HG03139 (cell line): ENCODE data around the gene AFF3.
A peak's percentile ranks its signal among the peaks of the same experiment; 100 is the strongest.
"Not testable (repeated sequence)": the region's sequence is repeated elsewhere in the genome, so short reads cannot be mapped to it uniquely, and the experiment has no call there.

Source experiments
- ATAC-seq: cut with Tn5 transposase; IDR thresholded peaks from one replicate; pipeline ENCODE4 v1.9.1; 2021; ENCODE audit not compliant: unreplicated experiment

Gene AFF3

DNA sequence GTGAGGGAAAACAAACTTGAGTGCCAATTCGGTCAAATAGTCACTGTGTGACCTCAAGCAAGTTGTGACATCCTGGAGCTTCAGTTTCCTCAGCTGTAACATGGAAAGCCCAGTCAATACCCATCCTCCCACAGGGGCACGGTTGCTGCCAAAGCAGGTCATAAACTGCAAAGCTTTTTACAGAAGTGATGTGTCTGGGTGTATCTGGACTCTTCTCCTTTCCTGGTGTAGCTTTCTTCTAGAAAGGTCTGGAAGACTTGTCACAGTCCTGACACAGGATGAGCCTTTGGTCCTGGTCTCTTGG lies 4.2 kb upstream of the AFF3 start:
- ATAC-seq, result no peak

DNA sequence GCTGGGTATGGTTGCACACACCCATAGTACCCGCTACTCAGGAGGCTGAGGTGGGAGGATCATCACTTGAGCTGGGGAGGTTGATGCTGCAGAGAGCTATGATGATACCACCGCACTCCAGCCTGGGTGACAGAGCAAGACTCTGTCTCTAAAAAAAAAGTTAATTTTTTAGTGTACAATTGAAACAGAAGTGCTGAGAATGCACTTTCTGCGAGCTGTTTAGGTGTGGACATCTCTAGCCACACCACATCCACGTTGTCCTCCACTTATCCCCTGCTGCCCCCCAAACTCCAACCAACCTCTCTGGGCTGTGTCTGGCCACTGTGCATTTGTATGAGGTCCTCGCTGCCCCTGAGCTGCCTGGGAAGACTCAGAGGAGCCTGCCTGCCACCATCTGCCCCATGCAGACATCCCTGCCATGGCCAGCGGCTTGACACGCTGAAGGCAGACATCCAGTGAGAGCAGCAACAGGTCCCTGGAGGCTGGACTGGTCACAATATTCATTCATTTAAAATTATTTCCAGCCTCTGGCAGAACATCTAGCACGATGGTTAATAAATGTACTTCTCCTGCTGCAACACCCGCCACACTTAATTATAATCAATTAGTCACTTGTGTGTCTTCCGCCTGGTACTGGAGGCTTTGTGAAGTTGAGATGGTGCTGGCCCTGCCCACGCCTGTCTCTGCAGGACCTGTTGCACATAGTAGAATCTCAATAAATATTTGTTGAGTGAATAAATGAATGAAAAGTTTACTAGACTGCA lies 3.7 kb upstream of the AFF3 start:
- ATAC-seq, result no peak

DNA sequence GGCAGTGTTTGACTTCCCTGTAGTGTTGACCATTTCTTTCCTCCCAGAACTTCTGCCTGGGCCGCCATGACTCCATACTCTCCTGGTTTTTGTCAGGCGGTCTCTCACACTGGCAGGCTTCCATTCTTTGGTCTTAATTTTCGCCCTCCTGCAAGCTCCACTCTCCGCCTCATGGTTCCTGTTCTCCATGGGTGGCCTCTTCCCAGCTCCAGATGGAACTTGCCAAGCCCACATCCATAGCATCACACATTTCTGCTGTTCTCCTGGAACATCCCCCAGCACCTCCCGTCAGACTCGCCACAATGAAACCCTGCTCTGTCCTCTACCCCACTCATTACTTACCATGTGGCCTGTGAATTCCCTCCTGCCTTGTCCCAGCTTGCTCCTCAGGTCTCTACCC lies 896 bp upstream of the AFF3 start:
- no peak for ATAC-seq

DNA sequence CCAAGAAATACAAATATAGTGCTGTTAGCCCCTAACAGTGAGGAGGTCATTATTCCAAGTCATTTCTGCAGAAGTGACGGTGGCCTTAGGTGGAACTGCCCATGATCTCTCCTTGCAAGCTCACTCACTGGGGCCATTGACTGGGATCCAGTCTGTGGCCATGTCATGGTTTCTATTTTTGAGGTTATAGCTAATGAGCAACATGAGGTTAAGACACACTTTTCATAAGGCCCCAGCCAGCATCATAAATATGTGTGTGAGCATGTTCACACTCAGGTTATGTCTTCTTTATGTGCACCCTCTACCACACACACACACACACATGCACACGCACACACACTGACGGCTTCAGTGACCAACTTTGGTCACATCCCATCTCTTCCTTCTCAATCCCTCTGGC lies 484 bp downstream of the AFF3 start:
- no peak for ATAC-seq

DNA sequence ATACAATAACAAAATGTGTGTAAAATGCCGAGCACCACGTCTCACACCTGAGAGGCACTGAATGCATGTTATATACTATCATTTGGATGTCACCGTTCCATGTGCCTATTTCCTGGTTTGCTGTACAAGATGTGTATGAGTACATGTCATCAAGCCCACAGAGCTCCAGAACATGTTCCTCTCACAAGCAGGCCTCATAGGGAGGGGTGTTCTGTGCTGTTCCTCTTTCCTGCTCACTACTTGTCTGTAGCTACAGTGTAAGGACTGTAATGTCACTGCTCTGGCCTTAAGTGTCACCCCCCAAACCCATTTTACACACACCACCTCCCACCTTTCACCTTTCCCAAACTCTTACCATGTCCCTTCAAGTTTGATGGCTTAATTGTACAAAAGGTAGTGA lies 1.8 kb downstream of the AFF3 start:
- ATAC-seq, result no peak

DNA sequence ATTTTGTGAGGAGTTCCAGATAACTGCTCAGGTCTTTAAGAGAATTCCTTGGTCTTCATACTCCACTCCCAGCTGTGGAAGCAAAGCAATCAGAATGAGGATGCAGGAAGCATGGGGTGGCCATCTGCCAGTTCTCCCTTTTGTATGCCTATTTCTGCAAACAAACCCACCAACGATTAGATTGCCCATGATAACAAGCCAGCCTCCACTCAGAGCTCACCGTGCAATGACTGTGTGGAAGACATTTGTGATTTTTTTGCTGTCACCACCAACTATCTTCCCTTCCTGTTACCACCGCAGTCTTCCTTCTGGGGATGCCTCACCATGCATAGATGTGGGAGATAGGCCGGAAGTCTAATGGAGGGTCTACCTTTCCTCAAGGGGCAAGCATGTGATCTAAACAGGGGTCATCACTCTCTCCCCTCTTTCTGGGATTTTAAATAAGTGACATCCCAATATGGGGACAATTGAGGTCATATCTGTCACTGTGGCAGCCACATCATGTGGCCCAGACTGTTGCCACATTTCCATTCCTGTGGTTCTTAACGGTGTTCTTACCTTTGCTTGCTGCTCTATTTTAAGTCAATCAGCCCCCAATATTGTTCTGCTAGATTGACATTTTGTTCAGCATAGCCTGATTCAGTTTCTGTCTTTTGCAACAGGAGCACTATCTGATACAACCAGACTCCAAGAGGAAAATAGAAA lies 4.4 kb downstream of the AFF3 start:
- no peak for ATAC-seq

DNA sequence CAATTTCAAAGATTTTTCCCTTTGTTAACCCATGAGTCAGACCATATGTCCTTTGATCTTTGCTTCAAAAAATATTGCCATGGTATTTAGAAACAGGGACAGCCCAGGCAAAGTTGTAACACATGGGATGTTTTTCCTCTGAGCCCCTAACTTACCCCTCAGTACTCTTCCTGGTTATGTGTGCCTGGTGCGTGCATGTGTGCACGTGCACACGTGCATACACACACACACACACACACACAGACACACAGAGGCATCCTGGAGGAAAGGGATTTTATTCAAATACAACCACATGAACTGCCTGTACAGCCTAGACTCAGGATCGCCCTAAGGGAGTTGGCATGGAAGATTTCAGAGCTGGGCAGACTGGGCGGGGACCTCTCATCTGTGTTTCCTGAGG lies 5.1 kb downstream of the AFF3 start:
- no peak for ATAC-seq

DNA sequence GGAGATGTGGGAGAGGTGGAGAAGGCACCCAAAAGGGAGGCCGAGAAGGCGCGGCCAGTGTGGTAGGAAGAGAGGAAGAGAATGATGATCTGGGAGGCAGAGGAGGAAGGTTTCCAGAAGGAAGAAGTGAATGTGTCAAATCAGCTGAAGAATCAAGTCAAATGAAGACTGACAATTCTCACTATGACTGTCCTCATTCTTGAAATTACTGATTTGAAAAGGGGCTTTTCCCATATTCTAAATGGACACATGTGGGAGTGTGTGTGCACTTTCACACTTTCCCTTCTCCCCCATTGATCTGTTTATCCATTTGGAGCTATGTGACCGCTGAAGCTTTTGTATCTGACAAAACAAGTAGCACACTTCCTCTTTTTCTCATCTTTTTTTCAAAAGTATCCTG lies 6.1 kb downstream of the AFF3 start:
- no peak for ATAC-seq

DNA sequence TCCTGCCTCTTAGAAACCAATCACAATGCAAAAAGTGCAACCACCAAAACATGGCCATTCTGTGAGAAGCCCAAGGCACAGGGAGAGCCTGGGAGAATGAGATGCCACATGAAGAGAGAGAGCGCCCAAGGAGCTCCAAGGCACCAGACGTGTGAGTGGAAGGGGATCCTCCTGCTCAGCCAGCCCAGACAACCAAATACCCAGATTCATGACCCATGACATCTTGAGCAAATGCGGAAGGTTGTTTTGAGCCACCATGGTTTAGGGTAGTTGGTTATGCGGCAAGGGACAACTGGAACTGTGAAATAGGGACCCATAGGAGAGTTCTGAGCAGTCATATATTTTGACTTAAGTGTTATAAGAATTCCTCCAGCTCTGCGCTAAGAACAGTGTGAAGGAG lies 7.0 kb downstream of the AFF3 start:
- no peak for ATAC-seq

DNA sequence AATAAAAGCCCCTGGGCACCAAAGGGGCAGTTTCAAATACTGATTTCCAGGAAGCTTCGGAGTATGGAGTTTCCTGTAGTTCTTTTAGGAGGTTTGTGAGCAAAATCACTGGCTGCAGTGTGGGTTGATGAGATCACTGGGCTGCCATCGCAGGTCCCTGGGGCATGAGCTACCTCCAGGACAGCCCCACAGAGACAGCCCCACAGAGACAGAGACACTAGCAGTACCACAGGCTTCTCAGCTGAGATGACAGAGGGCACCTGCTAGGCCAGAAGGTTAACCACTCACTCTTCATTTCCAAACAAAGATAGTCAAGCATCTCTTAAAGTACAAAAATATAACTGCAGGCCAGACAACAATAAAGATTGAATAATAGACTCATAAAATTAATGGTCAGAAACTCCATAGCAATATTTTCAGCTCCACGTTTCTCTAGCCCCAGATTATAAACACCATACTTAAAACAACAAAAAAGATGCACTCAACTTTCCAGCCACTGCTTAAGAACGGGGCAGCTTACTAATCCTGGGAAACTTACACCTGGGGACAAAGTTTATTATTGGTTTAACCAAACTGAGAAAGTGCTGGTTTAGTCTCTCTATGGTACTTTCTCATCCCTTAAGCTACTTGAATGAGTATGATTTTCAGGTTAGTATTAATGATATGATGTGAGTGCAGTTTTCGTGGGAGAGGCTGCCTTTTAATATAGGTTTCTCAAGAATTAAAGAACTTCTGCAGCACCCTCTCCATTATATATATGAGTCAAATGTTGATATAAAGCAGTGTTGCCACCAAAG lies 11.6 kb downstream of the AFF3 start:
- no peak for ATAC-seq

DNA sequence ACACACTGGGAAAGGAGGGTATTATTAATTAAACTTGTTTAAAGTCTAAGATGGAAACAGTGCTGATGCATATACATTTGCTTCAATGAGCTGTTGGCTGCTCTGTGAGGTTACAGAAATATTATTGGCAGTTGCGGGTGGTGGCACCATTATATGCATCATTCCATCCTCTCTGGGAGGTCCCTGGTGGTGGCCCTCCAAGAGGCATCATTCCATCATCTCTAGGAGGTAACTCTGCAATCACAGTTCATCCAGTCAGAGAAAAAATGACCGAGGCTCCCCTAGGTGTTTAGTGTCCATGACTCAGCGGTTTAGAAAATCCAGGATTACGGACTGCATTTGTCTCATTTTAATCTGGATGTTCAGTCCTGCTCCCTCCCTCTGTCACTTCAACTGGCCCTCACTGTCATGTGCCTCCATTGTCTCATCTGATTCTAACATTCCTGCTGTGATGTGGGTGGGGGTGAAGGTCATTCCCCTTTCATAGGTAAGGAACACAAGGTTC lies 15.4 kb downstream of the AFF3 start:
- no peak for ATAC-seq

DNA sequence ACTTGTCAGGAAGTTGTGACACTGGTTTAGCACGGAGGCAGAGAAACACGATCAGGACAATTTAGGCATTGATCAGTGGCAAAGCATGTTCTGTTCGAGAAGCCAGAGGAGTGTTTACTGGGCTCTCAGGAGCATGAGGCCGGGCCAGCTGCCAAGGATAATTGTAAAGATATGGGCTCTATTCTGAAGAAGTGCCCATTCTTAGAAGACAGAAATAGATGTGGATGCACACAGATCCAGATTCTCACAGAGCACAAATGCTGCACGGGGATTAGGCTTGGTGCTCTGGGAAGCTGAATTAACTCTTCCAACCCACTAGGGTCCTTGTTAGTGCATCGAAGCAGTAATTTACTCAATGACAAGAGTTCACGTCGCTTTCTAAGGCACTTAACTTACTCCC lies 16.2 kb downstream of the AFF3 start:
- ATAC-seq, result no peak

DNA sequence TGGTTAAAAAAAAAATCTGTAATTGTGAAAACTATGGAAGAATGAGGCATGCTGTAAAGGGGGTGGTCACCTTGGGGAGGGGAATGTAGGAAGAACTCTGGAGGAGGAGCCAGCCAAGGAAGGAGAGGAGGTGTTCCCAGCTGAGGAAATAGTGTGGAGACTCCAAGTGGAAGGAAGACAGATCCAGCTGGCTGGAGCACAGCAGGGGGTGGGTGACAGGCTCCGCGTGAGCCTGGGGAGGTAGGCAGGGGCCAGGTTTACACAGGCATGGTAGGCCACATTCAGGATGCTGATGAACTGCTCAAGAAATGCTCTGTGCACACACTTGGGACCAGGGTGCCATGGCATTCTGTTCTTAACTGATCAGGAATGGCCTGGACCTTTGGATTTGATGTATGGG lies 16.8 kb downstream of the AFF3 start:
- no peak for ATAC-seq

DNA sequence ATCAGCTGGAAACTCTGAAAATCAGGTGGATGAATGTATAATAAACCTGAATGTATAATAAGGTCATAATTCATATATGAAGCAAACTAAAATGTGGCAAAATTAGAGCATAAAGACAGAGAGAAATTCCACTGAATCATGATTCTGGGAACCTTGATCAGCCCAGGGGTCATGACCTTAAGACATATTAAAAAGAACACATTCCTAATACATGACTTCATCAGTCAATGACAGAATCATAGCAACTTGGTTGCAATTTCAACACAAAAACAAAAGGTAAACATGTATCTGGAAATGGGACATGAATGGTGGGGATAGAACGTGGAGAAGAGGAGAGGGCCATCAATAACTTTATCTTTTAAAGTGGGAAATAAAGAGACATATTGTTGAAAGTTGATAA lies 17.6 kb downstream of the AFF3 start:
- ATAC-seq, result no peak

DNA sequence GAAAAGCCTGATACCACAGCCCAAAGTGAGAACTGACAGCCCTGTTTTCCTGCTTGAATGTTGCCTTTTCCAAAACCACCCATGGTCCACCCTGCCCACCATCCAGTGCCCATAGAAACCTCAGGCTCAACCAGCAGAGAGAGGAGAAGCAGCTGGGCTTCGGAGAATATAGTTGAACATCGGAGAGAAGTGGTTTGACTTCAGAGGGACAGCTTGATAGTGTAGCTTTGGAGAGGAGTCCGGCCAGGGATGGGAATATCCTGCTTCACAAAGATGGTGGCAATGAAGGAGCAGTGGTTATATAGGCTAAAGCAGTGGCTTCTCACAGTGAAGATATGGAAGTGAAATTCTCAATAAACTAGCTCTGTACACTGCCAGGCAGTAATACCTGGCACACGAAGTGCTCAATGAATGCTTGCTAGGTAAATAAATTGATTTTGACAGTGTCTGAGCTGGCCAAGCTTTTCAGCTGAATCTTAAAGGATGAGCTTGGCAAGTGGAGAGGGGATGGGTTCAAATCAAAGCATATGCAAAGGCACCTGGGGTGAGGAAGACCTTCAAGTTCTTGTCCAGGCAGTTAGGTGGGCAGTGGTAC lies 21.2 kb downstream of the AFF3 start:
- ATAC-seq, result no peak

DNA sequence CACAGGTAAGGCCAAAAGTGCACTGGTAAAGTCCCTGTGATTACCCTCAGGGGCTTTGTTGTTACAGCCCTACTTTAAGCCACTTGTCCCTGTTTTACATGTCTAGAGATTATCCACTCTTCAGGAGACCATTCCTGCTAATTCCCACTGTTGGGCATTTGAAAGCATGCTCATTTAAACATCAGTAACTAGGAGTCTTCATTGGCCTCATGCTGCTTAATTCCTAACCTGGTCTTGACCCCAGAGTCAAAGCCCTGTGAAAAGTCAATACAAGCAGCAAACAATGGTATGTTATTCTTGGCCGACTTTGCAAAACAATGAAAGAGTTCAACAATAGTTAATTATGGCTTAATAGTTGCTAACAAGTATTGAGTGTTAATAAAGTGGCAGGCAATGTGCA lies 23.2 kb downstream of the AFF3 start:
- ATAC-seq, result no peak

DNA sequence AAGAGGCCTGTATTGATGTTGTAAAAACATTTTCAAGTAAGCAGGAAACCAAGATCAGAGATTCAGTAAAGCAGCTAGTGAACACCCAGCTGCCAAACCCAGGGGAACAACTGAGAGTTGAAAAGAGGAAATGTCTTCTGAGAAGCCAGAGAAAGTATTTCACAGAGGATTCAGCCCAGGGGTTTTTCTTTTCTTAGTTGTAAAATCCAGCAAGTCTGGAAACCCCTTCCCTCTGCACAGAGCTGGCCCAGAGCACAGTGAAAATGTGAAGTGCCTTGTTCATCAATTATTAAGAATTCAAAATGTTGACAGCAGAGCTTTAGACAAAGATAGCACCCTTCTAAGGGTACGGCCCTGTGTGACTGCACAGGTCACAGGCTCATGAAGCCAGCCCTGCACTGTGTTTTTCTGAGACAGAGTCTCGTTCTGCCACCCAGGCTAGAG lies 28.4 kb downstream of the AFF3 start:
- peak; percentile 69 for ATAC-seq

DNA sequence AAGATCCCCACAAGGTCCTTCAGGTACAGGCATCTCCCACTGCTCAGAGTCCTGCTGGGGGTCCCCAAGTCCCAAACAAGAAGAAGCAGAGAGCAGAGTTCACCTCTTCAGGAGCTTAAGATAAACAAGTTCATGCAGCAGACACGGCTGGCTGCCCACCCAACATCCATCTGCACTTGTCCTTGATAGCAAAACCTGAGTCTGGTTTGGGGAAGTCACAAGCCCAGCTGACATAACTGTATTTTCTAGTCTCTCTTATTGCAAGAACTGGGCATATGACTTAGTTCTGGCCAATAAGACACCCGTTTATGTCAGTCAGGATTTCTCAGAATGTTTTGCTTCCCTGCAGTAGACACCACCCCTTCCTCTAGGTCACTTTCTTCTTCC lies 31.8 kb downstream of the AFF3 start:
- ATAC-seq, result no peak

DNA sequence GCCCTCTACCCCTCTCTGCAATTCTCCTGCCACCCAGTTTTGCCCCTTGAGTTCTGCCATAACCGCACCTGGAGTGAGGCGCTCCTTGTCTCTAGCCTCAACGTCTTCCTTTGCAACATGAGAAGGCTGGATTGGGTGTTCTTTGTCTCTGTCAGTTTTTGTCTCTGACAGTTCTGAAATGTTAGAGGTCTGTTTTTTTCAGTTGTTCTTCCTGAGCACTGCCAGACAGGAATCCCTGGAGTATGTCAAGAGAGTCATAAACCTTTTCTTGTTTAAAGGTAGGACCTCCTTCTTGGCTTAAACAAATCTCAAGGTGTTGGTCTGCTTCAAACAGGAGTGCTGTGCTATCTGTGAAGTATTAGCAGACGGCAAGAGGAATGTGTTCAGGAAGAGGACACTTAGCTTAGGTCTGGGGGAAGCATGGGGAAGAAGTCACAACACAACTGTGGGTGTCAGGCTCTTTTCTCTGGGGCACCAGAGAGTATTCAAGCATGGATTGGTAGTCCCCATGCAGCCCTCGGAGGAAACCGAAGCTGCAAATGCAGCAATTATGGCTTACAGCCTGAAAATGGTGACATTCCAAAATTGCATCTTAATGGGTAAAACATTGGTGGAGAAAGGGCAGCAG lies 32.3 kb downstream of the AFF3 start:
- no peak for ATAC-seq

DNA sequence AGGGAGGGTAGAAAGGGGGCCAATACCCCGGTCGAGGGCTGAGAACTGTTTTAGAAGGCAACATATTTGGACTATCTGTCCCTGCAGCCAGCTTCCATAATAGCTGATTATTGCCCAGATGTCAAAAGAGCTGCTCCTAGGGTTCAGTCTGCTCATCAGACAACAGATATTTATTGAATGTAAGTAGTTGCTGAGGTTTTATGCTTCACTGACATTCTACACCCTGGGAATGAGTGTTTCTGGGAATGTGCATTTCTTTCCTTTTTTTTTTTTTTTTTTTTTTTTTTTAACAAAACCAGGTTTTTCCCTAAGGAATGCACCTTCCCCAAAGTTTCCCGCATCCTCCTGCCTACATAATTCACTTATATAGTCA lies 33.8 kb downstream of the AFF3 start:
- not testable (repeated sequence) for ATAC-seq
